ENCODE measurements around the gene IFRD2. TPM values are rescaled to one million over a fixed set of nuclear protein-coding genes. Genes with fewer than 3 reads are reported as not detected.
"Not testable (repeated sequence)": the region's sequence is repeated elsewhere in the genome, so short reads cannot be mapped to it uniquely, and the experiment has no call there.

Gene IFRD2
- polyA plus RNA-seq, 1 of the 3 experiments (the other 2 are of a cell fraction): 73.2 TPM

DNA sequence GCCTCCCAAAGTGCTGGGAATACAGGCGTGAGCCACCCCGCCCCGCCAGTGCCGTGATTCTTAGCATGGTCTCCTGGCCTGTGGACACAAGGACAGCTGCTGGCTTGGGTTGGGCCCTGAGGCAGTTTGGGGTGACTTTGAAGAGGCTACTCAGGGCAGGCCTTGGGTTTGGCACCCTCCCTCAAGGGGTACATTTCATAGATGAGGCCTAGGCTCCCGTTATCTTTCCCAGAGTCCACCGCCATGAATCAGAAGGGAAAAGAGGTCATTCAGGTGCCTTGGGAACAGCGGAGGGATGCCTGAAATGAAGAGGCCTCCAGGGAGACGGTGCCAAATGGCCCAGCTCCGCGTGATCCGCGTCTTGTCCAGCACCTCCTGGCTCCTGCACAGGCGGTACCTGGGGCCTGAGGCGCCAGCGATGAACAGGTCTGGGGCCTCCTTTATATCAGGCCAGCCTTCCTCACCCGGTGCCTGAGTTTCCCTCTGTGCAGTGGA is 46.9 kb downstream of the IFRD2 start:
- Histone ChIP-seq H3K27ac (ENCODE audit: low read depth in 2 of 2, low read length in 1 of 2) (peak overlapping the region; percentile 72 to 89), H3K9me3 (no peaks in the 10 kb centered on the region), H4K20me1 (ENCODE audit: insufficient read depth) (peaks cover 91% of the 10 kb centered on the region), H3F3A (replicated peaks; ENCODE audit: insufficient read depth) (peaks cover 43% of the 10 kb centered on the region), H3K9ac (peak overlapping the region; percentile 55; the same call in 1 of the 2 replicates), H3K36me3 (replicated peaks in 1 of 2; ENCODE audit: control insufficient read depth in 1 of 2, insufficient read depth in 2 of 2, low read length in 1 of 2) (peaks cover 0 to 14% of the 10 kb centered on the region in 2 experiments), H3K4me2 (peak overlapping the region; percentile 73), H3K79me2 (ENCODE audit: insufficient read depth) (peaks cover 100% of the 10 kb centered on the region), H3K4me3 (ENCODE audit: low read depth in 2 of 2, low read length in 1 of 2) (no peak overlapping the region; a peak in 1 of 4 replicates), H3K4me1 (ENCODE audit: control insufficient read depth in 1 of 2, insufficient read depth in 2 of 2, low read depth in 1 of 2, low read length in 1 of 2) (peaks cover 35 to 36% of the 10 kb centered on the region in 2 experiments; a peak in 3 of 4 replicates), H3K9me2 (no peaks in the 10 kb centered on the region), H2AFZ (ENCODE audit: low read depth) (no peak overlapping the region), H3K27me3 (ENCODE audit: insufficient read depth) (no peaks in the 10 kb centered on the region)
- CTCF ChIA-PET: interaction anchor here (0.7 to 61.6 kb wide), 7 partner anchors 13 to 78 kb away, joined by 3 to 1375 read pairs (median 3); partner anchors contain the start of genes GNAI2 and GNAT1
- no peak for DNase-seq
- POLR2A ChIA-PET: no interaction called here
- 92% methylated on average over 16 of the region's 16 CpGs for WGBS (ENCODE audit: low lambda C conversion rate)
- no peak for TF ChIP-seq TCF12 (IDR thresholded peaks at IDR 0.05)
- no peak for TF ChIP-seq GABPA (IDR thresholded peaks at IDR 0.05; ENCODE audit: low read depth)
- no peak for TF ChIP-seq FOXJ3 (CRISPR knock-in tag; IDR thresholded peaks at IDR 0.05)
- no peak for TF ChIP-seq ZBTB33 (IDR thresholded peaks at IDR 0.05; ENCODE audit: borderline replicate concordance, low read depth)
- TF ChIP-seq TAF1 (IDR thresholded peaks at IDR 0.05; ENCODE audit: borderline replicate concordance, low read depth, low read length): no peak
- TF ChIP-seq, protein P1, sequence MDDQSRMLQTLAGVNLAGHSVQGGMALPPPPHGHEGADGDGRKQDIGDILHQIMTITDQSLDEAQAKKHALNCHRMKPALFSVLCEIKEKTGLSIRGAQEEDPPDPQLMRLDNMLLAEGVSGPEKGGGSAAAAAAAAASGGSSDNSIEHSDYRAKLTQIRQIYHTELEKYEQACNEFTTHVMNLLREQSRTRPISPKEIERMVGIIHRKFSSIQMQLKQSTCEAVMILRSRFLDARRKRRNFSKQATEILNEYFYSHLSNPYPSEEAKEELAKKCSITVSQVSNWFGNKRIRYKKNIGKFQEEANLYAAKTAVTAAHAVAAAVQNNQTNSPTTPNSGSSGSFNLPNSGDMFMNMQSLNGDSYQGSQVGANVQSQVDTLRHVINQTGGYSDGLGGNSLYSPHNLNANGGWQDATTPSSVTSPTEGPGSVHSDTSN (IDR thresholded peaks at IDR 0.05): no peak
- no peak for TF ChIP-seq MEF2A (IDR thresholded peaks at IDR 0.05; ENCODE audit: borderline replicate concordance, low read depth)
- no peak for TF ChIP-seq POLR2AphosphoS5 (IDR thresholded peaks at IDR 0.05; ENCODE audit: low read depth, low read length)
- TF ChIP-seq USF1 (IDR thresholded peaks at IDR 0.05; ENCODE audit: borderline replicate concordance, low read depth): no peak
- no peak for TF ChIP-seq ELF1 (IDR thresholded peaks at IDR 0.05)
- TF ChIP-seq MXI1 (IDR thresholded peaks at IDR 0.05; ENCODE audit: low read depth, low read length): no peak
- no peak for TF ChIP-seq RXRA (IDR thresholded peaks at IDR 0.05; ENCODE audit: borderline replicate concordance, low read depth)
- no peak for TF ChIP-seq JUND (IDR thresholded peaks at IDR 0.05)
- TF ChIP-seq NFIC (IDR thresholded peaks at IDR 0.05; ENCODE audit: borderline replicate concordance): no peak
- TF ChIP-seq, protein P2, sequence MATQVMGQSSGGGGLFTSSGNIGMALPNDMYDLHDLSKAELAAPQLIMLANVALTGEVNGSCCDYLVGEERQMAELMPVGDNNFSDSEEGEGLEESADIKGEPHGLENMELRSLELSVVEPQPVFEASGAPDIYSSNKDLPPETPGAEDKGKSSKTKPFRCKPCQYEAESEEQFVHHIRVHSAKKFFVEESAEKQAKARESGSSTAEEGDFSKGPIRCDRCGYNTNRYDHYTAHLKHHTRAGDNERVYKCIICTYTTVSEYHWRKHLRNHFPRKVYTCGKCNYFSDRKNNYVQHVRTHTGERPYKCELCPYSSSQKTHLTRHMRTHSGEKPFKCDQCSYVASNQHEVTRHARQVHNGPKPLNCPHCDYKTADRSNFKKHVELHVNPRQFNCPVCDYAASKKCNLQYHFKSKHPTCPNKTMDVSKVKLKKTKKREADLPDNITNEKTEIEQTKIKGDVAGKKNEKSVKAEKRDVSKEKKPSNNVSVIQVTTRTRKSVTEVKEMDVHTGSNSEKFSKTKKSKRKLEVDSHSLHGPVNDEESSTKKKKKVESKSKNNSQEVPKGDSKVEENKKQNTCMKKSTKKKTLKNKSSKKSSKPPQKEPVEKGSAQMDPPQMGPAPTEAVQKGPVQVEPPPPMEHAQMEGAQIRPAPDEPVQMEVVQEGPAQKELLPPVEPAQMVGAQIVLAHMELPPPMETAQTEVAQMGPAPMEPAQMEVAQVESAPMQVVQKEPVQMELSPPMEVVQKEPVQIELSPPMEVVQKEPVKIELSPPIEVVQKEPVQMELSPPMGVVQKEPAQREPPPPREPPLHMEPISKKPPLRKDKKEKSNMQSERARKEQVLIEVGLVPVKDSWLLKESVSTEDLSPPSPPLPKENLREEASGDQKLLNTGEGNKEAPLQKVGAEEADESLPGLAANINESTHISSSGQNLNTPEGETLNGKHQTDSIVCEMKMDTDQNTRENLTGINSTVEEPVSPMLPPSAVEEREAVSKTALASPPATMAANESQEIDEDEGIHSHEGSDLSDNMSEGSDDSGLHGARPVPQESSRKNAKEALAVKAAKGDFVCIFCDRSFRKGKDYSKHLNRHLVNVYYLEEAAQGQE (IDR thresholded peaks at IDR 0.05; ENCODE audit: low read depth, low read length): no peak
- no peak for TF ChIP-seq FOXM1 (IDR thresholded peaks at IDR 0.05; ENCODE audit: low read depth)
- no peak for TF ChIP-seq SIN3A (IDR thresholded peaks at IDR 0.05; ENCODE audit: borderline replicate concordance, low read depth, low read length)

DNA sequence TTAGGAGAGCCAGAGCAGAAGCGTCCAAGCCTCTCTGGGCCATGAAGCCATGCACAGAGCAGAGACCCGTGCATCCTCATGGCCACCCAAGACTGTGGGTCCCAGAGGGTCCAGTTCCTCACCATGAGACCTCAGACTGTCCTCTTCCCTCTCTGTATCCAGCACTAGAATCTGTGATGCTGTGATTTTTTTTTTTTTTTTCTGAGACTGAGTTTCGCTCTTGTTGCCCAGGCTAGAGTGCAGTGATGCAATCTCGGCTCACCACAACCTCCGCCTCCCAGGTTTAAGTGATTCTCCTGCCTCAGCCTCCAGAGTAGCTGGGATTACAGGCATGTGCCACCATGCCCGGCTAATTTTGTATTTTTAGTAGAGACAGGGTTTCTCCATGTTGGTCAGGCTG is 47.4 kb downstream of the IFRD2 start:
- H3K4me2 ChIP-seq; H3K9me2 ChIP-seq; H3K9me3 ChIP-seq; H3K27me3 ChIP-seq (ENCODE audit: insufficient read depth); H3K9ac ChIP-seq; DNase-seq; POLR2A ChIA-PET; H3K4me3 ChIP-seq (ENCODE audit: low read depth in 2 of 2, low read length in 1 of 2); H2AFZ ChIP-seq (ENCODE audit: low read depth): not testable (repeated sequence)
- Histone ChIP-seq H3K79me2 (ENCODE audit: insufficient read depth) (peaks cover 100% of the 10 kb centered on the region), H3K36me3 (replicated peaks in 1 of 2; ENCODE audit: control insufficient read depth in 1 of 2, insufficient read depth in 2 of 2, low read length in 1 of 2) (peaks cover 0 to 12% of the 10 kb centered on the region in 2 experiments), H3K4me1 (ENCODE audit: control insufficient read depth in 1 of 2, insufficient read depth in 2 of 2, low read depth in 1 of 2, low read length in 1 of 2) (peaks cover 35 to 36% of the 10 kb centered on the region in 2 experiments; a peak in 3 of 4 replicates), H3K27ac (ENCODE audit: low read depth in 2 of 2, low read length in 1 of 2) (peak overlapping the region in 1 of 2 experiments; percentile 72; a peak in 3 of 4 replicates), H3F3A (replicated peaks; ENCODE audit: insufficient read depth) (peaks cover 43% of the 10 kb centered on the region), H4K20me1 (ENCODE audit: insufficient read depth) (peaks cover 91% of the 10 kb centered on the region)
- CTCF ChIA-PET: interaction anchor here (0.7 to 61.6 kb wide), 7 partner anchors 13 to 78 kb away, joined by 3 to 1375 read pairs (median 3); partner anchors contain the start of genes GNAI2 and GNAT1
- 91% methylated on average over 5 of the region's 6 CpGs for WGBS (ENCODE audit: low lambda C conversion rate)

All from SK-N-SH (cell line).